GM10266 (cell line): ENCODE measurements around the gene ELP5.
A peak's percentile ranks its signal among the peaks of the same experiment; 100 is the strongest.

Experiments
- DNase-seq: peaks from one replicate; pipeline ENCODE4 v3.0.0; 2012; ENCODE audit errors: extremely low spot score
- CTCF ChIP-seq: IDR thresholded peaks from 2 replicates; pipeline ENCODE4 v1.5.1; 2012; ENCODE audit warnings: mild to moderate bottlenecking, low read depth; ENCODE audit not compliant: control insufficient read depth, insufficient read depth; ENCODE audit errors: missing control alignments

The ELP5 gene

DNA sequence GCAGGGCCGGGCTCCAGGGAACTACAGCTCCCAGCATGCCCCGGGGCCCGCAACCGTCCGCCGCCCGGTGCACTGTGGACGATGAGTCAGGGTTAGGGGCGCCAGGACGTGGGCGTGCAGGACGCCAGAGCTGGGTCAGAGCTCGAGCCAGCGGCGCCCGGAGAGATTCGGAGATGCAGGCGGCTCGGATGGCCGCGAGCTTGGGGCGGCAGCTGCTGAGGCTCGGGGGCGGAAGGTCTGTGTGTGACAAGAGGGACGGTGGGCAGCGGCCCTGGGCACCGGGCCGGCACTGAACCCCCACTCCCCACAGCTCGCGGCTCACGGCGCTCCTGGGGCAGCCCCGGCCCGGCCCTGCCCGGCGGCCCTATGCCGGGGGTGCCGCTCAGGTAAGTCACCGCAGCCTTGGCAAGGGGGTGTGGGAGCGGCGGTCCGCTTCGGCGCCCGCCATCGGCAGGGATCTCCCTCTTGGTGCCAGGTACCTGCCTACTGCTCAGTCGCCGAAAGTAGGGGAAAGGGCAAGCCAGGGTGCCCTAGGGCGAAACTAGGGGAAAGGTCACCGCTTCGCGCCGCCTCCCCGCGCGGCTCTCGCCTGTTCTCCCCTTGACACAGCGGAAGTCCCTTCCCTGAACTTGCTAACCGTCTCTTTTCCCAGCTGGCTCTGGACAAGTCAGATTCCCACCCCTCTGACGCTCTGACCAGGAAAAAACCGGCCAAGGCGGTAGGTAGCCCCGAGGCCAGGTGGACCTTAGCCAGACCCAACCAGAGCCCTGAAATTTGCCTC, 32.0 kb upstream of the ELP5 start, which contains the start of the genes ACADVL and DLG4:
Gene ACADVL, plus strand, starts transcription at position 127 of the 781 bp plus-strand sequence. Its CDS starts 47 bp downstream, at position 174.
Gene DLG4, minus strand, starts transcription at position 25 of the 781 bp plus-strand sequence.
- no peak for TF ChIP-seq CTCF
- DNase-seq = peak; percentile 93

DNA sequence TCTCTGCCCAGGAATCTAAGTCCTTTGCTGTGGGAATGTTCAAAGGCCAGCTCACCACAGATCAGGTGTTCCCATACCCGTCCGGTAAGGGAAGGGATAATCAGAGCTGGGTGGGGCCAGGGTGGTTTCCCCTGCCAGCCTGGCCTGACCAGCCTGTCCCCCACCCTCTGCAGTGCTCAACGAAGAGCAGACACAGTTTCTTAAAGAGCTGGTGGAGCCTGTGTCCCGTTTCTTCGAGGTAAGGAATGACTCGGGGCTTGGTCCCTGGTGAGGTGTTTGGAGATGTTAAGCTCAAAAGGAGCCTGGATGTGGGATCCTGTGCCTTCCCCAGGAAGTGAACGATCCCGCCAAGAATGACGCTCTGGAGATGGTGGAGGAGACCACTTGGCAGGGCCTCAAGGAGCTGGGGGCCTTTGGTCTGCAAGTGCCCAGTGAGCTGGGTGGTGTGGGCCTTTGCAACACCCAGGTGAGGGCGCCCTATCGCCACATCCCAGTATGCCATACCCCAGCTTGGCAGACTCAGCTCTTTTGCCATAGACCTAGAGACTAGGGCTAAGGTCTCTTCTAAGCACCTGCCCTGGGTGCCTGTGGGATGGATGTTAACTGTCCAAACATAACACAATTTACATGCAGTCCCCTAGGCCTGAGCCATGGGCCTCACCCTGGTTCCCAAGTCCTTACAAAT, 31.3 kb upstream of the ELP5 start:
- peak; percentile 74 for DNase-seq
- TF ChIP-seq CTCF = peak; percentile 64

- TF ChIP-seq CTCF = no peak
- DNase-seq = no peak
Measured at GRCh38 chr17:7221278-7222092, 30.5 kb upstream of the ELP5 start.

GRCh38 chr17:7222093-7222971, 29.7 kb upstream of the ELP5 start:
- TF ChIP-seq CTCF = no peak
- no peak for DNase-seq

DNA sequence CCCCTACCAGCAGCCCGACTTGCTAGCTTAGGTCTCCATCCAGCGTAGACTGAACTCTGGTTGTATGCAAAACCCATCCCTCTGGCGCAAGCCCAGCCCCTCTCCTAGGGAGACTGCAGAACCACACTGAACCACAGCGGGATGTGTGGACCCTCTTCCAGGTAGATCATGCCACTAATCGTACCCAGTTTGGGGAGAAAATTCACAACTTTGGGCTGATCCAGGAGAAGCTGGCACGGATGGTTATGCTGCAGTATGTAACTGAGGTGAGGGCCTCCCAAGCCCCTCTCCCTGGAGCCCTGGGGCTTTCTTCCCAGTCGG, 29.1 kb upstream of the ELP5 start:
- DNase-seq = no peak
- no peak for TF ChIP-seq CTCF

DNA sequence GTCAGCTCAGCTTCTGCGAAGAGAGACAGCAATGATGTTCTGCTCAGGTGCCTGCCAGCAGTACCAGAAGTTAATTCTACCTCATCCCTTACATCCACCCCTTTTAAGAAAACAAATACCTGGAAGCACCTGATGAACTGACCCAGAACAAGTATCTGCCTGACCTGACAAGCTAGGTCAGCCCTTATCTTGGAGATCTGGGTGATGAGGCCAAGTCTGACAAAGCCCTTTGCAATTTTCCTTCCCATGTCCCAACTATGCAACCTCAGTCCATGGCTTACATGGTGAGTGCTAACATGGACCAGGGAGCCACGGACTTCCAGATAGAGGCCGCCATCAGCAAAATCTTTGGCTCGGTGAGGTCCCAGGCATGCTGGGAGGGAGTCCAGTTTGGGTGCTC, 28.6 kb upstream of the ELP5 start:
- no peak for TF ChIP-seq CTCF
- DNase-seq = no peak
